GM19193 (cell line): Measurements from ENCODE around the gene C4BPB.

Source experiments
- POLR2A ChIP-seq: IDR thresholded peaks from 4 replicates; pipeline ENCODE4 v1.6.1; 2011; ENCODE audit not compliant: insufficient read depth, insufficient read length; ENCODE audit errors: extremely low read depth

C4BPB gene

GRCh38 chr1:207140536-207140935, 51.9 kb downstream of the C4BPB start:
- no peak for TF ChIP-seq POLR2A

- no peak for TF ChIP-seq POLR2A
Measured at GRCh38 chr1:207145401-207146058, 56.9 kb downstream of the C4BPB start.
